H1 (cell line): ENCODE results near the gene THYN1. TPM values are rescaled to one million over a fixed set of nuclear protein-coding genes. Genes with fewer than 3 reads are reported as not detected.

Source experiments
- CBX8 ChIP-seq: fragments of 300-800, 300-1000 bp; sonication (generic); IDR thresholded peaks from 2 replicates; pipeline ENCODE4 v1.7.1; 2016; ENCODE audit warnings: low read depth, low read length, borderline replicate concordance
- CHD1 ChIP-seq: IDR thresholded peaks from 2 replicates; pipeline ENCODE4 v1.6.1; 2012; ENCODE audit warnings: low read depth, low read length, improper control_type of control experiment
- CHD2 ChIP-seq: IDR thresholded peaks from 2 replicates; pipeline ENCODE4 v1.6.1; 2012; ENCODE audit warnings: low read length, improper control_type of control experiment
- EGR1 ChIP-seq: IDR thresholded peaks from 2 replicates; pipeline ENCODE4 v1.6.1; 2011; ENCODE audit warnings: low read depth, low read length, borderline replicate concordance
- HDAC2 ChIP-seq, 2 experiments: fragments of 300-600 bp in 1 of 2; sonication (generic) in 1 of 2; IDR thresholded peaks; 2 replicates each; pipeline ENCODE4 v1.6.1; 2011 to 2012; ENCODE audit warnings: low read depth in 2 of 2, low read length in 2 of 2, mild to moderate bottlenecking in 2 of 2, moderate library complexity in 2 of 2, borderline replicate concordance in 1 of 2, inconsistent platforms in 1 of 2
- SIN3A ChIP-seq, 2 experiments: IDR thresholded peaks in 1 of 2; conservative IDR thresholded peaks in 1 of 2; 2 replicates each; pipeline ENCODE4 v1.6.1; 2011 to 2012; ENCODE audit warnings: low read length in 2 of 2, improper control_type of control experiment in 1 of 2, low read depth in 1 of 2, mild to moderate bottlenecking in 1 of 2
- TAF1 ChIP-seq: IDR thresholded peaks from 2 replicates; pipeline ENCODE4 v1.6.1; 2011; ENCODE audit warnings: mild to moderate bottlenecking, low read depth, low read length
- TBP ChIP-seq: IDR thresholded peaks from 2 replicates; pipeline ENCODE4 v1.6.1; 2011; ENCODE audit warnings: low read depth, low read length, improper control_type of control experiment
- polyA plus RNA-seq, 7 experiments: library from polyadenylated mRNA; depleted of rRNA in 3 of 7; stranded (reverse) in 5 of 7; unstranded in 2 of 7; fragments of >200 nt in 5 of 7; fragments of 200-250 nt in 2 of 7; gene quantifications; 1 replicate in 5 of 7; 2 replicates in 1 of 7; 4 replicates in 1 of 7; pipeline versions ENCODE4 v1.2.1 to v1.2.3, GENCODE V29; 2011 to 2013; ENCODE audit warnings: missing spikeins in 2 of 7, mixed read lengths in 2 of 7
- total RNA-seq: library from RNA; stranded (reverse); fragmentation: NEBNext Ultra II Directional; extraction: Animal tissue kit (Norgen Biotek cat#: 25700); gene quantifications from 2 replicates; pipeline ENCODE4 v1.2.1, GENCODE V29; 2021
- TF ChIP-seq, protein P1 (sequence below): IDR thresholded peaks from 2 replicates; pipeline ENCODE4 v1.6.1; 2012; ENCODE audit warnings: inconsistent platforms

THYN1 gene
- total and polyA plus RNA-seq, 2 of the 8 experiments (the other 6 are each of a cell fraction or from before 2014, with no cell fraction given): 77.3 to 95.1 TPM

DNA sequence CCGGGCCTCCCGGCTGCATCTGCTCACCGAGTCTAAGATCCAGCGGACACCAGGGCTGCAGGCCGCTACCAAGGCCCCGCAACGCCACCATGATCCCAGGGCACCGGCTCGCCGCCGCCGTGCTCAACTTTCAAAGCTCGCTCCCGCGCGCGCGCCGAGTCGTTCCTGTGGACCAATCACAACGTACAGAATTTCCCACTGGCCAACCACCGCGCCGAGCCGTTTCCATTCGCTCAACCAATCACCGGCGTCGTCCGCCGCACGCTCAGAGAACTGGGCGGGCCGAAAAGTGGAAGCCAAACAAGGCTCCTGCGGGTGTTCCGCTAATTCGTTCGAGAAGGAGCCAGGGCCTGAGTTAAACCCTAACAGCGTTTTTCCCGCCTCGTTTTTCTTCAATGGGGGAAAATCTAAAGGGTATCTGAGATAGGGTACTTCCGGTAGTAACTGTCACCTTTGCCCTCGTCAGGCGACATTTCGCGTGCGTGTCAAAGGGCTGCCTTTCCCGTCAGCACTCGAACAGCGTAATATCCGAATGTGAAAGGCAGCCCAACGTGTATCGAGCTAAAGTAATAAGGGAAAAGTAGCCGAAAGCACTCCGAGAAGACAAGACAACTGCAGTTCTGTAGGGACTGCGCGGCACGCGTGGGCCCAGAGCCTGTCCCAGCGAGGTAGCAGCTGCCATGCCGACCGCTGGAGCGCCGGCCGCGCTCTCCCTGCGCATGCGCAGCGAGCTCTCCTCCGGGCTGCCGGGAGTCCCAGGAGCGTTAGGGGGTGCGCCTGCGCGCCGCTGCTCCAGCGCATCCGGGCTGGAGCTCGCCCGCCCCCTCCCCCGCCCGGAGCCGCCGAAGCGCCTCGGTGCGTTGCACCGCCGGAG, 29.1 kb downstream of the THYN1 start, which contains the start of the genes NCAPD3 and VPS26B (continued):
- TF ChIP-seq CHD2 (0 out of 2 replicates have a peak, but pooled peaks have one; percentile 57), CHD1 (no peak), TAF1 (peak; percentile 72), CBX8 (no peak), SIN3A (conservative IDR thresholded peaks at IDR 0.05 in 1 of 2, IDR thresholded peaks at IDR 0.05 in 1 of 2; ENCODE audit: low read depth in 1 of 2, low read length in 2 of 2) (peak in 1 of 2 experiments; percentile 98), HDAC2 (IDR thresholded peaks at IDR 0.05; ENCODE audit: borderline replicate concordance in 1 of 2, low read depth in 2 of 2, low read length in 2 of 2) (peak in 1 of 2 experiments; percentile 96; a peak in 2 of 4 replicates), TBP (peak; percentile 38; the same call in 1 of the 2 replicates), EGR1 (no peak)
- TF ChIP-seq, protein P1, sequence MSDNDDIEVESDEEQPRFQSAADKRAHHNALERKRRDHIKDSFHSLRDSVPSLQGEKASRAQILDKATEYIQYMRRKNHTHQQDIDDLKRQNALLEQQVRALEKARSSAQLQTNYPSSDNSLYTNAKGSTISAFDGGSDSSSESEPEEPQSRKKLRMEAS: peak; percentile 68
